Left renal pelvis (tissue), 4 donors: Measurements from ENCODE around the gene GRHPR. TPM values are rescaled to one million over a fixed set of nuclear protein-coding genes. Genes with fewer than 3 reads are reported as not detected.
"Not testable (repeated sequence)": the region's sequence is repeated elsewhere in the genome, so short reads cannot be mapped to it uniquely, and the experiment has no call there.

Experiments used
- DNase-seq, 4 donors: peaks; one replicate each; pipeline ENCODE4 v3.0.0-alpha.2; 2013; ENCODE audit warnings: low read depth in 4 of 4, low spot score in 3 of 4
- polyA plus RNA-seq, 4 donors: library from polyadenylated mRNA; unstranded; fragments of 120-200 nt; gene quantifications; one replicate each; pipeline ENCODE4 v1.2.1, GENCODE V29; 2013; ENCODE audit not compliant: insufficient read length in 4 of 4

Gene GRHPR
- polyA plus RNA-seq, 4 donors: 93.5 to 147 (median 120) TPM

DNA sequence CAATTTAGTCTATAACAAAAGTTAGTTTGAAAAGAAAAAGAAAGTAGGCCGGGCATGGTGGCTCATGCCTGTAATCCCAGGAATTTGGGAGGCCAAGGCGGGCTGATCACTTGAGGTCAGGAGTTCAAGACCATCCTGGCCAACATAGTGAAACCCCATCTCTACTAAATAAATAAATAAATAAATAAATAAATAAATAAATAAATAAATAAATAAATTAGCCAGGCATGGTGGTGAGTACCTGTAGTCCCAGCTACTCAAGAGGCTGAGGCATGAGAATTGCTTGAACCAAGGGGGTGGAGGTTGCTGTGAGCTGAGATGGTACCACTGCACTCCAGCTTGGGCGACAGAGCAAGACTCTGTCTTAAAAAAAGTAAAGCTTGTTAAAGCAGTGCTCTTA, 24.5 kb upstream of the GRHPR start:
- DNase-seq: not testable (repeated sequence)

DNA sequence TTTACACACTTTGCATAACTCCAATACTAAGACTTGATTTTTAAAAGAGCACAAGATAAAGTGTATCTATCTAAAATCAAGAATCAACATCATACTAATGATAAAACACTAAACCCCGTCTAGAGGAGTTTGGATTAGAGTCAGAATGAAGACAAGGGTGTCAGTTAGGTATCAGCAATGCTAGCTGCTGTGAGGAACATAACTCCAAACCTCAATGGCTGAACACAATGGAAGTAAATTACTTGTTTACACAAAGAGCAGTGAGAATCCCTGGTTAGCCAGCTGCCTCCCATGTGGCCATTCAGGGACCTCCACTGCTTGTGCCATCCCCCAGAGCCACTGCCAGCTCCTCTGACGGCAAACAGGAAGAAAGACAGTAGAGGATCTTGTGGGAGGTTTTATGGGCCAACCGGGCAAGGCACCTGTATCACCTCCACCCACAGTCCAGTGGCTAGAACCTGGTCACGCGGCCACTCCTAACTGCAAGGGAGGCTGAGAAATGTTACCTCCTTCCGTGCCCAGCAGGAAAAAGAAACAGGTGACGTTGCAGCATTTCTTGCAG, 24.0 kb upstream of the GRHPR start:
- DNase-seq: no peak

DNA sequence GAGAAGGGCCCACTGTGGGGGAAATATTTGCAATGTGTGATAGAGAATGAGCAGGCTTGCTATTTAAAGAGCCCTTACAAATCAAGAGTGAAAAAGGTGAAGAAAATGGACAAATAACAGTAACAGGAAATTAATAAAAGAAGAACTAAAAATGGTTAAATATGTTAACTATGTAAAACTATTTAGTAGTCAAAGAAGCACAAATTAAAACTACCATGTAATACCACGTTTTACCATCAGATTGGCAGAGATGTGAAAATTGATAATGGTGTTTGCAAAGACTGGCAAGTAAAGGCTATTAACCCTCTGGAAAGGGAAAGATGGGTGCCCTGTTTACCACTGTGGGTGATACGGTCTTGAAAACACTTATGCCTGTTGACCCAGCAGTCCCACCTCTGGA, 23.2 kb upstream of the GRHPR start:
- DNase-seq: no peak

DNA sequence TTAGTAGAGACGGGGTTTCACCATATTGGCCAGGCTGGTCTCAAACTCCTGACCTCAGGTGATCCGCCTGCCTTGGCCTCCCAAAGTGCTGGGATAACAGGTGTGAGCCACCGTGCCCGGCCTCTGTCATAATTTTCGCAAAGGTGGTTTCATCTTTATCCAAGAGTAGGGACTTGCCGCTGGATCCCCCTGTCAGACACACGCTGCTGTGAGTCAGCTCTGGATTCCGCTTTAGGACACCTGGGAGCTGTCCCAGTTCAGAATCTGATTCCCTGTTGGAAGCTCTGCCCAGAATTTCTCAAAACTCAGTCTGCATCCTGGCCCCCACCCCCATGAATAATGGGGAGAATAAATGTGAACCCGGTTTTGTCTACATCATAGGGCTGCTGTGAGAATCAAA, 17.9 kb upstream of the GRHPR start:
- DNase-seq: no peak

DNA sequence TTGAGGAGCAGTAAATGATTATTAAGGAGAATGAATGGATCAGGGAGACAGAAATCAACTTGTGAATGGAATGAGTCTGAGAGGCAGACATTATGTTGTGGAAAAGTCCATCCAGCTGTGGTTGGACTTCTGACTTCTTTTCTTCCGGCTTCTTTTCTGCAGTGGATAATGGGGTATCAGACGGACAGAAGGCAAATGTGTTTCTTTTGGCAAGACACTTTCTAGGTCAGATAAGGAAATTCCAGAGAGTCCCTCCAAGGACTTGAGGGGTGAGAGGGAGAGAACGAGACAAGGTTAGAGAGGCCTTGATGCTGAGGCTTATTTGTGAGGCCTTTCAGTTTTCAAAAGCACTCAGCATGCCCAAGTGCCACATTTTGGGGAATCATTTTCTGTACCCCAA, 17.1 kb upstream of the GRHPR start:
- no peak for DNase-seq

DNA sequence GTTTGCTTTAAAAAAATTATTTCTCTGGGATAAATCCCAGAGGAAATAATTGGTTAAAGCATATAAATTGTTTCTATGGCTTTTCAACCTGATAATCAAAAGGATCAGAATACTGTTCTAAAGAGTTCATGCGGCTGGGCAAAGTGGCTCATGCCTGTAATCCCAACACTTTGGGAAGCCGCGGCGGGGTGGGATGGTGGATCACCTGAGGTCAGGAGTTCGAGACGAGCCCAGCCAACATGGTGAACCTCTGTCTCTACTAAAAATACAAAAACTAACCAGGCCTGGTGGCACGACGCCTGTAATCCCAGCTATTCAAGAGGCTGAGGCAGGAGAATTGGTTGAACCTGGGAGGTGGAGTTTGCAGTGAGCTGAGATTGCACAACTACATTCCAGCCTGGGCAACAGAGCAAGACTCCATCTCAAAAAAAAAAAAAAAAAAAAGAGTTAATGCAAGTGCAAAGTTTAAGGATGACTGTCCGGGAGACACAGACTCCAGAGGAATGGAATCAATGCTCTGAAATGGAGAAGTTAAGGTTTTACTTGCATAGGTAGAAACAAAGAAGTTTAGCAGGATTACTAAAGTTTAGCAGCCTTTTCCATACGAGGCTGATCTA, 16.6 kb upstream of the GRHPR start:
- DNase-seq: no peak

DNA sequence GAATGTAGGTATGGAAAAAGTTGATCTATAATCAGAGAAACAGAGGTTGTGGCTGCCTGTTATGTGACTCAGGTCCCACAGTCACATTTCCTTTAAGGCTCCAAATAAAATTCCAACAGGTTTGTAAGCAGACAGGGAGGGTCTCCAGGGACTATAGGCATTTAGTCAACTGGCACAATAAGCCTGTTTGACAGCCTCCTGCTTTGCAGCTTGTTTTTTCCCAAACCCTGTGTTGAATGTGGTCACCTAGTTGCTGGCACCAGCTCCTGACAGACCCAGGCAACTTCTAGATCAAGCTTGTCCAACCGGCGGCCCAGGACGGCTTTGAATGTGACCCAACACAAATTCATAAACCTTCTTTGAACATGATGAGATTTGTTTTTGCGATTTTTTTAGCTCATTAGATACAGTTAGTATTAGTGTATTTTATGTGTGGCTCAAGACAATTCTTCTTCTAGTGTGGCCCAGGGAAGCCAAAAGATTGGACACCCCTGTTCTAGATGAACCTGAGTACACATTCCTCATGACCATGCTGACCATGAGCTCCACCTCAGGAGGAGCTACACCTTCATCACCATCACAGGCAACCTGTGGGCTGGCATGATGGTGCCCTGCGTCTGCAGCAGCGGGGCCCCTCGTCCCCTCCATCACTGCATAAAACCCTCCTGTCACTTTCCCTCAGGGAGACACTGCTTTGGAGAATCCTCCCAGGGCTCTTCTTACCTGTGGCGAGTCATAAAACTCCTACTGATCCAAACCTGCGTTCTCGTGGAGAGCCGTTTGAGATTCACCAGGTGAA, 15.7 kb upstream of the GRHPR start:
- no peak for DNase-seq

DNA sequence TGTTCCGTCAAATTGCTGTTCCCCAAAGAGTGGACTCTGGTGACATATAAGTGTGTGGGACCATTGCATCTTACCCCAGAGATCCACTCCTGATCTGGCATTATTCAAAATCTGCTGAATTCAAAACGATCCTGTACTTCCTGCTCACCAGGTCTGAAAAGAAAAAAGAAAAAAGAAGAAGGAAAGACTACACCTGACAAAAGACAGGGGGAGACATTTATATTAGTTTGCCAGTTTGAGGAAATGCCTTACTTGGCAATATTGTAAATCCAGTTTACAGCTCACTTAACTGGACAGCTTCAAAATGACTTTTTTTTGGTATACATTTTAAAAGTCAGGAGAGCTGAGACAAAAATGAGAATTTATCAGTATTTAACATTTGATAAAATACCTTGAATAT, 15.0 kb upstream of the GRHPR start:
- DNase-seq: no peak

DNA sequence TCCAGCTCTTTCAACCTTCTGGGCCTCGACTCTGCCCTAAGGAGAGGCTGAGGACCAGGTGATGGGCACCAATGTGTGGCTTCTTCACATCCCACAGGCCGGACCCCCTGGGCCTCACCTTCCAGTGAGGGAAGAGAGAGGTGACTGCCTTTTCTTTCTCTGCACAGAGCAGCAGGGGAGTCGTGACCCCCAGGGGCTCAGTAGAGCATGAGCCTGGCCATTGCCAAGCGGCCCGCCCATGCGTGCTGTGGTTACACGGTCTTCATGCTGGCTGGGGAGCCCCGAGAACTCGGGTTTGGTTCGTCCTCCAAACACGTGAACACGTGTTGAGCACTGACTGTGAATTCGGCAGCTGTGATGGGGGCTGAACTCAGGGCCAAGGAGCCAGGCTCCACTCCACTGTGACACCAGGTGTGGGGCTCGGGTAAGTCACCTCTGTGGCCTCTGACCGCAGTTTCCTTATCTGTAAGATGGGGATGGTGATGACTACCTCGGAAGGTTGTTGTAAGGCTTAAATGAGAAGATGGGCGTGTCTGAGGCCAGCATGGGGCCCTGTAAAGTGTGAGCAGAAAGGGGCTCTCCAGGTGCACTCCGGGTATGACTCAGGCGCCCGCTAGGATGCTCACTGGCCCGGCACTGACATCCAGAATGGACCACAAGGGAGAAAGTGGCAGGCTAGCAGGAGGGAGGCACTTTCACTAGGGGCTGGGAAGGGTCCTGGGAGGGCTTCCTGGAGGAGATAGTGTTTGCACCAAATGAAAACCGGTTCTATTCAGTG, 13.4 kb upstream of the GRHPR start:
- DNase-seq: no peak

DNA sequence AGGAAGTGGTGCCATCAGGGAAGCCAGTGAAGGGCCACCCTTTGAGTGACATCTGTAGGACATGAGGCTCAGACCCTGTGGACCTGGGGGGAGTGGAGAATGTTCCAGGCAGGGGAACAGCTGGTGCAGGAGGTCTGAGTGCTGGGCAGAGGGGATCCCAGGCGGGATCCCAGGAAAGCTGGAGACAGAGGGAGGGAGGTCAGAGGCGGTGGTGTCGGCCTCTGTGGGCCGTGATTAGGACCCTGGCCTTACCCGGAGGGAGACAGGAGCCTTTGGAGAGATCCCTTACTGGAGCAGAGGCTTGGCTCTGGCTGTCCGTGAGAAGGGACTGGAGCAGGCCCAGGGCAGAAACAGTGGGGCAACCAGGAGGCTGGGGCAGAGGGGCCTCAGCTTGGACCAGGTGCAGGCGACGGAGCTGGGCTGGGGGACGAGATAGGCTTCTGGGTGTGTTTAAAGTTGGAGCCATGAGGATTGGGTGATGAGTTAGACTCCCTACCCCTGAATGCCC, 12.1 kb upstream of the GRHPR start:
- DNase-seq: no peak

DNA sequence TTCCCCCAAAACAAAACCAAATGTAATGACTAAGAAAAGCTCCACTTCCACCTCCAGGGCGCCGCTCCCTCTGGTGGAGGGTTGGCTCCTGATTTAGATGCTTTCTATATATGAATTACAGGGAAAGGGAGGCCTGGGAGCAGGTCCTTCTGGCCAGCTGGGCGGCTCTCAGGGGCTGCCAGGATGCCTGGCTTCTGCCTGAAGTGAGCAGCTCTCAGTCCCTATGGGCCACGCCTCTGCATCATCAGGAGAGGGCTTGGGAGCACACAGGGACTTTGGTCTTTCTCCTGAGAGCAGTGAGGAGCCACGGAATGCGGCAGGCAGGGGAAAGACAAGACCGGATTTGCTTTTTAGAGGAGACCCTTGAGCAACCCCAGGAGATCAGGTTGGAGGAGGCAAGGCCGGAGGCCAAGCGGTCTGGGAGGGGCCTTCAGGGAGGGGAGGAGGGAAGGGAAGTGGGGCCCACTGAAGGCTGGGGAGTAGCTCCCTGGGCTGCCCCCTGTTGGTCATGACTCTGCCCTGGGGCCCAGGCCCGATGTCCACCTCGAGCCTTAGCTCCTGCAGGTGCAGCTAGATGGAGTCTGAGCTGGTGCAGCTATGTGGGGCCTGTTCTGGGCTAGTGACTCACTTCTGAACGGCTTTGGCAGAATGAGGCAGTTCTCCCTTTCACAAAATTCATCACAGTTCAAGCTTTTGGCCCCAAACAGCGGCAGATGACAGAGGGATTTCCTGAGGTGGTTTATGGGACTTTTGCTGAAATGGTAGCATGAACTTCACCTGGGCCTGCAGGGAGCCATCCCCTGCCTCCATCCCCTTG, 11.3 kb upstream of the GRHPR start:
- DNase-seq: no peak

DNA sequence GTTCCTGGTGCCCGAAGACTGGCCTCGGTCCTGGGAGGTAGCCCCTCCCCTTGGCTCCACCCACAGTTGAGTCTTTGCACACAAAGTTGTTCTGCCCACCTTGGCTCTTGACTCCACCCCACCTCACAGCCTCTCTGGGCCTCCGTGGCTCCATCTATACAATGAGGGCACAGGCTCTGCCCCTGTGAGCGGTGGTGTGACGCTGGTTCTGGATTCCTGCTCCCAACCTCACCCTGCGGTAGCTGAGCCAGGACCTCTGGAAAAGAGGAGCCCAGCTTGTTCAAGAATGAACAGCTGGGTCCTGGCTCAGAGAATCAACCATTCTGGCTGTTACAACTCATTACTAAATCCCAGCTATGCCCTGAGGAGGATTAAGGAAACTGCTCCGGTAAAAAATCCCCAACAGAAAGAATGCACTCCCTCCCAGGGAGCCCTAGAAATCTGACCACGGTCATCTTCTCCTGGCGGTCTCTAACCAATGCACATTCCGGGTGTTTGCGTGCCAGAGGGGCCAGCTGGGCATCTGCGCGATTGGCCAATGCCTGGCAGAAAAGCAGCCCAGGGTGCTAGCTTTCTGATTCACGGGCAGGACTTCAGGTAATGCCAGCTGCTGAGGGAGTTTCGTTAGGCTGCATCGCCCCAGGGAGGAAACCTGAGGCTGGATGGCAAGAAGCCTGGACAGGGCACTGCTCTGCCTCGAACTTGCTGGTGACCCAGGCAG, 9.9 kb upstream of the GRHPR start:
- no peak for DNase-seq

DNA sequence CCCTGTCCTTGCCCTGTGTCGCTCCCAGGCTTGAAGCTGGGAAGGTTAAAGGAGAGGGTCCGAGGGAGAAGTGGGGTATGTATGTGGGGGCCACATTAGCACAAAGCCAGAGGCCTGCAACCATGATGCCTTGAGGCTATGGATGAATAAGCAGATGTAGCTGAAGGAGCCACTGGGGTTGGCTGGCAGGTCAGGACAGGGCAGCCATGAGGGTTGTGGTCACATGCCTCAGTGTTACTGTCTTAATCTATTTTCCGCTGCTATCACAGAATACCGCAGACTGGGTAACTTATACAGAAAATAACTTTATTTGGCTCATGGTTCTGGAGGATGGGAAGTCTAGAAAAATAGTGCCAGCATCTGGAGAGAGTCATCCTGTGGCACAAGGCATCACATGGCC, 9.2 kb upstream of the GRHPR start:
- no peak for DNase-seq

DNA sequence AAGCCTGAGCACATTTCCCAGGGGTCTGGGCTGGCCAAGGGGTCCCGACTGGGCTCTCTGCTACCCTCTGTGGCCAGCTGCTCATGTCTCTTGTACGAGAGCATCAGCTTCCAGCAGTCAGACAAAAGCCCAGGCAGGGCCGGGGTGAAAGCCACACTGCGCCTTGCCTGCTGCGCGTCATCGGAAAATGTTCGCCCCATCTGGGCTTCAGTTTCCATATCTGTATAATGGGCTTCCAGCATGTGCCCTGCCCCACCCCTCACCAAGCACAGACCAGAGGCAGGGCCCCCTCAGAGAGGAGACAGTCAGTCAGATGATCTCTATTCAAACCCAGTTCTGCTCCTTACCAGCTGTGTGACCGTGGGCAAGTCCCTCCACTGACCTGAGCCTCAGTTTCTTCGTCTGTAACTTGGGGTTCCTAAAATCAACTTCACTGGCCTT, 8.0 kb upstream of the GRHPR start:
- DNase-seq: no peak

DNA sequence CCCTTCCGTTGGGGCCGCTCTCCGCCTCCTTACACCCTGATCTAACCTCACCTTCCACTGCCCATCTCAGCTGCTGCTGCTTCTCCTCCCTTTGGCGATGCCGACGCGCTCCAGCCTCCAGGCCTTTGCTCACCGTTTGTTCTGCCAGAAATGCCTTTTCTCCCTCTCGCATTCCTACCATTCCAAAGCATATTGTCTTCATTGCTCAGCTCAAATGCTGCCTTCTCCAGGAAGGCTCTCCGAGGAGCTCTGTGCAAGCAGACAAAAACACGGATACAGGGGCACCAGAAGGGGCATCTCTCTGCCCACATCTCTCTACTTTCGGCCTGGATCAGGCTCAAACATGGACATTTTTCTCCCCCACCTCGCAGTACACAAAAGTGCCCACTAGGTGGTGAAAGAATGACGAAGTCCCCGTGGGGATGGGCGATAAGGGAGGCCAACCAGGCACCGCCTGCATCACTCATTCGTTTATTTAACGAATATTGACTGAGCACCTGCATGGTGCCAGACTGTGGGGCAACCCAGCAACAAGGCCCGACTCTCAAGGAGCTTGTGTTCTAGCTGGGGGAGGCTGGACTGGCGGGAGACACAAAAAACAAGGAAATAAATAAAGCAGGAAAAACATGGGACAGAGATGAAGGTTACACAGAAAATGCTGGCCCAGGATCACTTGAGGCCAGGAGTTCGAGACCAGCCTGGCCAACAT, 7.3 kb upstream of the GRHPR start:
- peak in 3 of 4 donors; percentile 55 to 74 (median 65) for DNase-seq

DNA sequence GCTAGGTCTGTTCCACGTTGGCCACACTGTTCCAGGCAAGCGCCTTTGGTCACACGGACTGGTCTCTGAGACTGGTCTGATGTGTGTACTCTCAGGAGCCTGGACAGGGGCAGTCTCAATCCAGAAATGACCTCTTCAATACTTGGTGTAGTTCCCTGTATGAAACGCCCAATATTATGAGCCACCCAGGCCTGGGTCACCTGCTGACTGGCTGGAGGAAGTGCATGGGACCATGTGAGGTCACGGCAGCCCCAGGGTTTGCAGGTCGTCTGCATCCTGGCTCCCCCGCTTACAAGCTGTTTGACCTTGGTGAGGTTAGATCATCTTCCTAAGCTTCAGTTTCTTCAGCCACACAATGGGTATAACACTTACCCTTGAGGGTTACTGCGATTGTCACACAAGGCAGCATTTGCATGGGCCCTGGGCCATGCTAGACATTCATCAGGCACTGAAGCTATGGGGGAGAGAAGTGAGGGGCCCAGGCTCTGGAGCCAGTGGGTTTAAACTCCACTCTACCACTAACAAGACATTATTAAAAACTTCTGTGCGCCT, 5.2 kb upstream of the GRHPR start:
- DNase-seq: no peak

DNA sequence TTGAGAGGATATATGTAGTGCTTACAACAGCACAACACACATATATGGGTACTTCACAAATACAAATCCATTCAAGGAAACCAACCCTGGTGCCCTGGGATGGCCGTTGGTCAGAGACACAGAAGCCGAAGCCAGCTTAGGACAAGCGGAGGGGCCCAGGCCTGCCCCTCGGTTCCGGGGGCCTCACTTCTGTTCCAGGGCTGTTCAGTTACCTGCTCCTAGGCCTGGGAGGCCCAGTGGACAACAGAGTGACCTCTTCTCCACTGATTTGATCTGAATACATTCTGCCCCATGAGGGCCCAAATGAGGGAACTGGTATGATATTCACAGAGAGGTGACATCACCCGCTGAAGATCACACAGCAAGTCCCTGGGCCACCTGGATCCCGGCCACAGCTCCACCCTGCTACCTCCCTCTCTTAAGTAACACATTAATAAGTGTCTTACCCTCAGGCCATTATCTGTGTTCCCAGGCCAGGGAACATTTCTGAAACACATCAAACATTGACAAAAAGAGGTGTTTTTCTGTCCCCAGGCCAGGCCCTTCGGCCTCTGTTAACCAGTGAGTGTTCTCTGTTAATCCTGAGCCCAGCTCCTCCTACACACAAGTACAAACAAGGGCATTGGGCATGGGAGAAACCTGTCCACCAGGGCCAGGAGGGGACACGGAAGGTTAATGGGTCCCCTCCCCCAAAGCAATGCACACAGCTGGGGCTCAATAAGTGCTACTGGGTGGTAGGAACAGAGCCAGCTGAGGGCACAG, 4.5 kb upstream of the GRHPR start:
- no peak for DNase-seq

DNA sequence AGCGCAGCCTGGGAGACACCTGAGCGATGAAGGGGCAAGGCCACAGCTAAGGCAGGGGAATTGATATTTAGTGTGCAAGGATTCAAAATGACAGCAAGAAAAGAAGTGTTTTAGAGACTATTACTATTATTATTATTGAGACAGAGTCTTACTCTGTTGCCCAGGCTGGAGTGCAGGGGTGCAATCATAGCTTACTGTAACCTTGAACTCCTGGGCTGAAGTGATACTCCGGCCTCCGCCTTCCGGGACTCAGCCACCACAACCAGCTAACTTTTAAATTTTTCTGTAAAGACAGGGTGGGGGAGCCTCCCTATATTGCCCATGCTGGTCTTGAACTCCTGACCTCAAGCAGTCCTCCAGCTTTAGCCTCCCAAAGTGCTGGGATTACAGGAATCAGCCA, 3.3 kb upstream of the GRHPR start:
- no peak for DNase-seq
